Neutrophil (primary cell): ENCODE data around the gene GTF3C5.
"Not testable (repeated sequence)": the region's sequence is repeated elsewhere in the genome, so short reads cannot be mapped to it uniquely, and the experiment has no call there.

Experiments used
- H3K27ac ChIP-seq: fragments of 200-600 bp; sonication (generic); 2 replicates; pipeline ENCODE4 v1.5.1; 2016; ENCODE audit warnings: mild to moderate bottlenecking, moderate library complexity
- H3K27me3 ChIP-seq: fragments of 200-600 bp; sonication (generic); 2 replicates; pipeline ENCODE4 v1.6.0; 2016; ENCODE audit warnings: mild to moderate bottlenecking
- H3K36me3 ChIP-seq: fragments of 200-600 bp; sonication (generic); 2 replicates; pipeline ENCODE4 v1.5.1; 2017
- H3K4me1 ChIP-seq, 2 experiments: fragments of 200-600 bp in 1 of 2; sonication (generic) in 1 of 2; 1 replicate in 1 of 2; 2 replicates in 1 of 2; pipeline versions ENCODE4 v1.5.1 to v1.6.1; 2013 to 2016; ENCODE audit warnings: low read depth in 1 of 2, low read length in 1 of 2, mild to moderate bottlenecking in 1 of 2, moderate library complexity in 1 of 2; ENCODE audit not compliant: control insufficient read depth in 1 of 2, insufficient read depth in 1 of 2
- H3K4me3 ChIP-seq, 2 experiments: fragments of 200-600 bp in 1 of 2; sonication (generic) in 1 of 2; 1 replicate in 1 of 2; 2 replicates in 1 of 2; pipeline ENCODE4 v1.5.1; 2013 to 2016; ENCODE audit warnings: low read depth in 1 of 2, low read length in 1 of 2, mild to moderate bottlenecking in 1 of 2, moderate library complexity in 1 of 2
- H3K9me3 ChIP-seq: fragments of 200-600 bp; sonication (generic); 2 replicates; pipeline ENCODE4 v1.5.1; 2016
- CTCF ChIP-seq: fragments of 200-600 bp; sonication (generic); IDR thresholded peaks from 2 replicates; pipeline ENCODE4 v1.5.1; 2016; ENCODE audit warnings: antibody characterized with exemption

The GTF3C5 gene

GRCh38 chr9:133067006-133067405, 36.2 kb downstream of the GTF3C5 start:
- no peak for TF ChIP-seq CTCF
- H3K27me3 ChIP-seq, result no peaks in the 10 kb centered on the region
- H3K4me1 ChIP-seq, result no peaks in the 10 kb centered on the region
- no peak overlapping the region for H3K4me3 ChIP-seq
- no peak overlapping the region for H3K27ac ChIP-seq
- no peaks in the 10 kb centered on the region for H3K9me3 ChIP-seq
- H3K36me3 ChIP-seq, result no peaks in the 10 kb centered on the region

GRCh38 chr9:133067813-133068212, 37.0 kb downstream of the GTF3C5 start:
- no peaks in the 10 kb centered on the region for H3K4me1 ChIP-seq
- no peaks in the 10 kb centered on the region for H3K9me3 ChIP-seq
- H3K27ac ChIP-seq, result no peak overlapping the region
- no peak overlapping the region for H3K4me3 ChIP-seq
- H3K36me3 ChIP-seq, result no peaks in the 10 kb centered on the region
- TF ChIP-seq CTCF, result no peak
- H3K27me3 ChIP-seq, result no peaks in the 10 kb centered on the region

GRCh38 chr9:133068431-133068830, 37.6 kb downstream of the GTF3C5 start:
- not testable (repeated sequence) for H3K4me1 ChIP-seq, H3K27ac ChIP-seq, H3K27me3 ChIP-seq, H3K36me3 ChIP-seq, H3K9me3 ChIP-seq, H3K4me3 ChIP-seq

GRCh38 chr9:133070500-133070961, 39.7 kb downstream of the GTF3C5 start:
- H3K27ac ChIP-seq, H3K36me3 ChIP-seq, H3K4me3 ChIP-seq, H3K4me1 ChIP-seq, H3K27me3 ChIP-seq, H3K9me3 ChIP-seq: not testable (repeated sequence)

GRCh38 chr9:133070985-133071384, 40.2 kb downstream of the GTF3C5 start:
- H3K27ac ChIP-seq, H3K9me3 ChIP-seq, H3K36me3 ChIP-seq, H3K27me3 ChIP-seq, H3K4me3 ChIP-seq, H3K4me1 ChIP-seq: not testable (repeated sequence)

GRCh38 chr9:133071484-133072150, 40.8 kb downstream of the GTF3C5 start:
- Histone ChIP-seq H3K4me1 (no peaks in the 10 kb centered on the region), H3K27ac (no peak overlapping the region), H3K4me3 (no peak overlapping the region), H3K36me3 (no peaks in the 10 kb centered on the region), H3K9me3 (no peaks in the 10 kb centered on the region), H3K27me3 (no peaks in the 10 kb centered on the region)
- TF ChIP-seq CTCF, result no peak

GRCh38 chr9:133072210-133072609, 41.4 kb downstream of the GTF3C5 start:
- H3K27me3 ChIP-seq, H3K9me3 ChIP-seq, H3K27ac ChIP-seq, H3K4me3 ChIP-seq, H3K4me1 ChIP-seq, H3K36me3 ChIP-seq: not testable (repeated sequence)
